ENCODE results near the gene NAA20. TPM values are rescaled to one million over a fixed set of nuclear protein-coding genes. Genes with fewer than 3 reads are reported as not detected.

The NAA20 gene
- total and polyA plus RNA-seq, 2 of the 13 experiments (the other 11 are each of a cell fraction or from before 2014, with no cell fraction given) = 81.9 to 82.8 TPM

GRCh38 chr20:20052074-20052970 lies 35.2 kb downstream of the NAA20 start, which contains the start of the genes CFAP61 and CRNKL1 (continued):
- TF ChIP-seq ZNF710 (CRISPR knock-in tag; IDR thresholded peaks at IDR 0.05; ENCODE audit: borderline replicate concordance) (peak; percentile 85; the same call in 1 of the 2 replicates), ZBTB38 (CRISPR knock-in tag; IDR thresholded peaks at IDR 0.05) (peak; percentile 95), ZBTB37 (CRISPR knock-in tag; IDR thresholded peaks at IDR 0.05) (no peak), ZNF430 (CRISPR knock-in tag; IDR thresholded peaks at IDR 0.05) (peak; percentile 70), MTERF4 (CRISPR knock-in tag; IDR thresholded peaks at IDR 0.05) (peak; percentile 97), PHF21A (CRISPR knock-in tag; IDR thresholded peaks at IDR 0.05) (peak; percentile 87), ADNP (CRISPR knock-in tag; IDR thresholded peaks at IDR 0.05) (no peak), ZNF644 (CRISPR knock-in tag; IDR thresholded peaks at IDR 0.05; ENCODE audit: low read depth) (no peak; the same call in 1 of the 2 replicates), NR2C2 (CRISPR knock-in tag; IDR thresholded peaks at IDR 0.05; ENCODE audit: borderline replicate concordance) (peak; percentile 100), ZNF225 (CRISPR knock-in tag; IDR thresholded peaks at IDR 0.05) (peak; percentile 98), PAF1 (CRISPR knock-in tag; IDR thresholded peaks at IDR 0.05) (no peak), ZNF484 (CRISPR knock-in tag; IDR thresholded peaks at IDR 0.05; ENCODE audit: borderline replicate concordance, low read depth) (no peak), ARNT2 (CRISPR knock-in tag; IDR thresholded peaks at IDR 0.05; ENCODE audit: low read depth) (peak; percentile 97), ZNF18 (CRISPR knock-in tag; IDR thresholded peaks at IDR 0.05; ENCODE audit: insufficient replicate concordance) (peak; percentile 87), RFXAP (CRISPR knock-in tag; IDR thresholded peaks at IDR 0.05; ENCODE audit: borderline replicate concordance) (peak; percentile 95), ZNF550 (CRISPR knock-in tag; IDR thresholded peaks at IDR 0.05; ENCODE audit: borderline replicate concordance) (peak; percentile 97), ZNF160 (CRISPR knock-in tag; IDR thresholded peaks at IDR 0.05) (peak; percentile 44; the same call in 1 of the 2 replicates), EZH2 (conservative IDR thresholded peaks at IDR 0.05; ENCODE audit: low read depth, low read length) (no peak), ZBTB46 (CRISPR knock-in tag; IDR thresholded peaks at IDR 0.05; ENCODE audit: borderline replicate concordance) (peak; percentile 33; the same call in 1 of the 2 replicates), TSC22D2 (CRISPR knock-in tag; IDR thresholded peaks at IDR 0.05; ENCODE audit: borderline replicate concordance) (peak; percentile 43; the same call in 1 of the 2 replicates), ZNF616 (CRISPR knock-in tag; IDR thresholded peaks at IDR 0.05; ENCODE audit: low read depth) (peak; percentile 92; the same call in 1 of the 2 replicates)
